A549 (cell line): ENCODE results near the gene RALGDS. TPM values are rescaled to one million over a fixed set of nuclear protein-coding genes. Genes with fewer than 3 reads are reported as not detected.

Source experiments
- ATAC-seq, 2 experiments: fragments of 200-7000 bp in 1 of 2; fragments of >200 bp in 1 of 2; cut with Nextera tagmentation in 1 of 2; cut with Tn5 transposase in 1 of 2; 3 replicates each; pipeline versions ENCODE4 v1.8.0 to v1.9.1; 2018 to 2020; ENCODE audit warnings: mild to moderate bottlenecking in 1 of 2, moderate library complexity in 1 of 2
- CTCF ChIA-PET: fragments of 300-600 bp; sonication (Branson Sonifier 250); formaldehyde crosslinking; extraction: SDS; loops from one replicate; lab custom pipeline; 2021; ENCODE audit warnings: antibody characterized with exemption, inconsistent platforms; lab: Yijun Ruan, JAX
- POLR2A ChIA-PET: fragments of 350-600 bp; formaldehyde crosslinking; extraction: SDS; loops from one replicate; lab custom pipeline; 2021; ENCODE audit warnings: antibody characterized with exemption, inconsistent platforms; lab: Yijun Ruan, JAX
- DNase-seq, 2 experiments: peaks; one replicate each; pipeline versions ENCODE4 v3.0.0 to v3.0.0-alpha.2; 2011 to 2016; ENCODE audit warnings: low read depth in 1 of 2, low spot score in 1 of 2
- FAIRE-seq: peaks from 2 replicates; lab custom pipeline; 2011; peaks lifted over from hg19 to GRCh38; lab: Jason Lieb, UNC
- H3K27ac ChIP-seq, 2 experiments: fragments of >200 bp; sonication (Bioruptor Twin); formaldehyde crosslinking; 3 replicates each; pipeline ENCODE4 v1.5.1; 2016 to 2017
- H3K4me1 ChIP-seq: fragments of >200 bp; sonication (Bioruptor Twin); formaldehyde crosslinking; 3 replicates; pipeline ENCODE4 v1.6.1; 2016
- H3K4me2 ChIP-seq: fragments of >200 bp; sonication (Bioruptor Twin); formaldehyde crosslinking; 3 replicates; pipeline ENCODE4 v1.6.1; 2016
- H3K4me3 ChIP-seq: fragments of >200 bp; sonication (Bioruptor Twin); formaldehyde crosslinking; 3 replicates; pipeline ENCODE4 v1.5.1; 2016
- H3K9me3 ChIP-seq: fragments of >200 bp; sonication (Bioruptor Twin); formaldehyde crosslinking; 3 replicates; pipeline ENCODE4 v1.6.1; 2016
- BHLHE40 ChIP-seq: IDR thresholded peaks from 2 replicates; pipeline ENCODE4 v1.6.1; 2012; ENCODE audit warnings: low read depth, low read length, inconsistent platforms
- CBX2 ChIP-seq: fragments of 200-600 bp; sonication (generic); IDR thresholded peaks from 2 replicates; pipeline ENCODE4 v1.6.1; 2016; ENCODE audit warnings: low read depth, mild to moderate bottlenecking, borderline replicate concordance
- CEBPB ChIP-seq, 2 experiments: fragments of >200 bp in 1 of 2; sonication (Bioruptor Twin) in 1 of 2; formaldehyde crosslinking in 1 of 2; IDR thresholded peaks; 2 replicates each; pipeline ENCODE4 v1.6.1; 2012 to 2016
- CHD4 ChIP-seq: fragments of 200-600 bp; sonication (generic); IDR thresholded peaks from 2 replicates; pipeline ENCODE4 v1.6.1; 2016; ENCODE audit warnings: antibody characterized with exemption, mild to moderate bottlenecking, borderline replicate concordance
- EHMT2 ChIP-seq: fragments of 200-600 bp; sonication (generic); IDR thresholded peaks from 2 replicates; pipeline ENCODE4 v1.6.1; 2016; ENCODE audit warnings: antibody characterized with exemption, low read depth, mild to moderate bottlenecking, moderate library complexity
- ELK1 ChIP-seq: fragments of 150-350 bp; IDR thresholded peaks from 2 replicates; pipeline ENCODE4 v1.6.1; 2014; ENCODE audit warnings: low read depth, mild to moderate bottlenecking, low read length
- EP300 ChIP-seq, 2 experiments: fragments of >200 bp; sonication (Bioruptor Twin); formaldehyde crosslinking; IDR thresholded peaks; 2 replicates in 1 of 2; 3 replicates in 1 of 2; pipeline ENCODE4 v1.6.1; 2016 to 2017
- ESRRA ChIP-seq: fragments of 150-350 bp; IDR thresholded peaks from 2 replicates; pipeline ENCODE4 v1.6.1; 2014; ENCODE audit warnings: mild to moderate bottlenecking, low read length, borderline replicate concordance
- FOSL2 ChIP-seq, 2 experiments: fragments of 450-650 bp in 1 of 2; fragments of >200 bp in 1 of 2; sonication (Bioruptor Twin) in 1 of 2; formaldehyde crosslinking; IDR thresholded peaks; 2 replicates each; pipeline versions ENCODE4 v1.5.0 to v1.6.1; 2016 to 2020; ENCODE audit warnings: mild to moderate bottlenecking in 1 of 2, moderate library complexity in 1 of 2
- GATA3 ChIP-seq: IDR thresholded peaks from 2 replicates; pipeline ENCODE4 v1.6.1; 2012; ENCODE audit warnings: borderline replicate concordance
- HEYL ChIP-seq: fragments of 250-450 bp; sonication (Bioruptor Pico); IDR thresholded peaks from 2 replicates; pipeline ENCODE4 v1.8.0; 2021; ENCODE audit warnings: mild to moderate bottlenecking, moderate library complexity
- HOXA7 ChIP-seq: fragments of 250-450 bp; sonication (Bioruptor Pico); IDR thresholded peaks from 2 replicates; pipeline ENCODE4 v1.5.0; 2020; ENCODE audit warnings: mild to moderate bottlenecking, moderate library complexity
- HOXB5 ChIP-seq: fragments of 250-450 bp; sonication (Bioruptor Pico); IDR thresholded peaks from 2 replicates; pipeline ENCODE4 v1.5.0; 2020; ENCODE audit warnings: mild to moderate bottlenecking, moderate library complexity
- MAFK ChIP-seq: fragments of 450-650 bp; IDR thresholded peaks from 2 replicates; pipeline ENCODE4 v1.6.1; 2014; ENCODE audit not compliant: partially characterized antibody
- PHF8 ChIP-seq: fragments of 200-600 bp; sonication (generic); IDR thresholded peaks from 2 replicates; pipeline ENCODE4 v1.6.1; 2016; ENCODE audit warnings: low read depth, mild to moderate bottlenecking, antibody characterized with exemption, moderate library complexity, borderline replicate concordance
- POLR2A ChIP-seq: IDR thresholded peaks from 2 replicates; pipeline ENCODE4 v1.6.1; 2012; ENCODE audit warnings: mild to moderate bottlenecking, low read length
- RCOR1 ChIP-seq: fragments of 150-350 bp; IDR thresholded peaks from 2 replicates; pipeline ENCODE4 v1.6.1; 2014; ENCODE audit warnings: antibody characterized with exemption, low read length, low read depth
- RFX5 ChIP-seq: fragments of 450-650 bp; IDR thresholded peaks from 2 replicates; pipeline ENCODE4 v1.7.1; 2014; ENCODE audit warnings: antibody characterized with exemption, mild to moderate bottlenecking, moderate library complexity
- SMC3 ChIP-seq: fragments of >200 bp; sonication (Bioruptor Twin); formaldehyde crosslinking; IDR thresholded peaks from 3 replicates; pipeline ENCODE4 v1.6.1; 2018; ENCODE audit warnings: inconsistent platforms
- SREBF2 ChIP-seq: fragments of 450-650 bp; IDR thresholded peaks from 2 replicates; pipeline ENCODE4 v1.6.1; 2014; ENCODE audit warnings: mild to moderate bottlenecking, moderate library complexity
- TP53 ChIP-seq: fragments of 250-450 bp; sonication (Bioruptor Pico); IDR thresholded peaks from 2 replicates; pipeline ENCODE4 v1.5.0; 2021; ENCODE audit warnings: mild to moderate bottlenecking, moderate library complexity
- ZC3H11A ChIP-seq: fragments of 450-650 bp; IDR thresholded peaks from 2 replicates; pipeline ENCODE4 v1.6.1; 2014; ENCODE audit warnings: antibody characterized with exemption, mild to moderate bottlenecking
- WGBS: methylation state at CpG from one replicate; pipeline ENCODE4 v1.1.6; 2017; ENCODE audit errors: missing lambda C conversion rate; 5-methylcytosine and 5-hydroxymethylcytosine counted together
- polyA plus RNA-seq, 4 experiments: library from polyadenylated mRNA; depleted of rRNA in 3 of 4; stranded (reverse); fragments of >200 nt; fragmentation: RNase III in 1 of 4; extraction: RNeasy Plus Mini Kit Qiagen cat#74134 plus additional on column Dnase treatment in 1 of 4; gene quantifications; 2 replicates in 3 of 4; 3 replicates in 1 of 4; pipeline ENCODE4 v1.2.3, GENCODE V29; 2011 to 2017
- TF ChIP-seq, protein P1 (sequence below): fragments of 200-600 bp; sonication (generic); IDR thresholded peaks from 2 replicates; pipeline ENCODE4 v1.6.1; 2016; ENCODE audit warnings: antibody characterized with exemption, mild to moderate bottlenecking, moderate library complexity
- TF ChIP-seq, protein P2 (sequence below): fragments of 250-450 bp; sonication (Bioruptor Pico); IDR thresholded peaks from 2 replicates; pipeline ENCODE4 v1.5.0; 2020; ENCODE audit warnings: low read depth, mild to moderate bottlenecking, moderate library complexity

Gene RALGDS
- polyA plus RNA-seq, 2 of the 4 experiments (the other 2 are of a cell fraction), result 8.9 to 12.1 TPM

GRCh38 chr9:133100506-133101355, 20.3 kb downstream of the RALGDS start:
- Histone ChIP-seq H3K27ac (no peak overlapping the region), H3K4me2 (no peak overlapping the region), H3K9me3 (peaks cover 16% of the 10 kb centered on the region; the same call in 2 of the 3 replicates), H3K4me1 (peaks cover 5% of the 10 kb centered on the region; the same call in 1 of the 3 replicates), H3K4me3 (no peak overlapping the region)
- no peak for TF ChIP-seq HOXA7 (CRISPR knock-in tag)
- no peak for TF ChIP-seq EHMT2
- TF ChIP-seq, protein P1, sequence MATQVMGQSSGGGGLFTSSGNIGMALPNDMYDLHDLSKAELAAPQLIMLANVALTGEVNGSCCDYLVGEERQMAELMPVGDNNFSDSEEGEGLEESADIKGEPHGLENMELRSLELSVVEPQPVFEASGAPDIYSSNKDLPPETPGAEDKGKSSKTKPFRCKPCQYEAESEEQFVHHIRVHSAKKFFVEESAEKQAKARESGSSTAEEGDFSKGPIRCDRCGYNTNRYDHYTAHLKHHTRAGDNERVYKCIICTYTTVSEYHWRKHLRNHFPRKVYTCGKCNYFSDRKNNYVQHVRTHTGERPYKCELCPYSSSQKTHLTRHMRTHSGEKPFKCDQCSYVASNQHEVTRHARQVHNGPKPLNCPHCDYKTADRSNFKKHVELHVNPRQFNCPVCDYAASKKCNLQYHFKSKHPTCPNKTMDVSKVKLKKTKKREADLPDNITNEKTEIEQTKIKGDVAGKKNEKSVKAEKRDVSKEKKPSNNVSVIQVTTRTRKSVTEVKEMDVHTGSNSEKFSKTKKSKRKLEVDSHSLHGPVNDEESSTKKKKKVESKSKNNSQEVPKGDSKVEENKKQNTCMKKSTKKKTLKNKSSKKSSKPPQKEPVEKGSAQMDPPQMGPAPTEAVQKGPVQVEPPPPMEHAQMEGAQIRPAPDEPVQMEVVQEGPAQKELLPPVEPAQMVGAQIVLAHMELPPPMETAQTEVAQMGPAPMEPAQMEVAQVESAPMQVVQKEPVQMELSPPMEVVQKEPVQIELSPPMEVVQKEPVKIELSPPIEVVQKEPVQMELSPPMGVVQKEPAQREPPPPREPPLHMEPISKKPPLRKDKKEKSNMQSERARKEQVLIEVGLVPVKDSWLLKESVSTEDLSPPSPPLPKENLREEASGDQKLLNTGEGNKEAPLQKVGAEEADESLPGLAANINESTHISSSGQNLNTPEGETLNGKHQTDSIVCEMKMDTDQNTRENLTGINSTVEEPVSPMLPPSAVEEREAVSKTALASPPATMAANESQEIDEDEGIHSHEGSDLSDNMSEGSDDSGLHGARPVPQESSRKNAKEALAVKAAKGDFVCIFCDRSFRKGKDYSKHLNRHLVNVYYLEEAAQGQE, result no peak
- TF ChIP-seq CEBPB (IDR thresholded peaks at IDR 0.05), result no peak
- TF ChIP-seq EP300 (IDR thresholded peaks at IDR 0.05), result no peak
- TF ChIP-seq TP53 (CRISPR knock-in tag), result no peak
- no peak for TF ChIP-seq ZC3H11A
- no peak for TF ChIP-seq RCOR1
- no peak for TF ChIP-seq RFX5
- no peak for TF ChIP-seq HOXB5 (CRISPR knock-in tag)
- TF ChIP-seq ELK1, result no peak
- TF ChIP-seq FOSL2 (IDR thresholded peaks at IDR 0.05), result no peak
- no peak for TF ChIP-seq FOSL2 (CRISPR knock-in tag; IDR thresholded peaks at IDR 0.05)
- TF ChIP-seq PHF8, result no peak
- no peak for TF ChIP-seq GATA3
- no peak for TF ChIP-seq MAFK
- TF ChIP-seq SMC3, result no peak
- TF ChIP-seq POLR2A, result no peak
- no peak for TF ChIP-seq SREBF2
- no peak for TF ChIP-seq CBX2
- no peak for TF ChIP-seq CHD4
- FAIRE-seq, result no peak
- 91% methylated on average over 13 of the region's 13 CpGs for WGBS
- POLR2A ChIA-PET, result no interaction called here
- ATAC-seq, result no peak
- CTCF ChIA-PET, result interaction anchor here (0.9 to 30.3 kb wide), 8 partner anchors 10 to 68 kb away, joined by 3 to 1284 read pairs (median 15); partner anchors contain the start of gene RALGDS
- no peak for DNase-seq

DNA sequence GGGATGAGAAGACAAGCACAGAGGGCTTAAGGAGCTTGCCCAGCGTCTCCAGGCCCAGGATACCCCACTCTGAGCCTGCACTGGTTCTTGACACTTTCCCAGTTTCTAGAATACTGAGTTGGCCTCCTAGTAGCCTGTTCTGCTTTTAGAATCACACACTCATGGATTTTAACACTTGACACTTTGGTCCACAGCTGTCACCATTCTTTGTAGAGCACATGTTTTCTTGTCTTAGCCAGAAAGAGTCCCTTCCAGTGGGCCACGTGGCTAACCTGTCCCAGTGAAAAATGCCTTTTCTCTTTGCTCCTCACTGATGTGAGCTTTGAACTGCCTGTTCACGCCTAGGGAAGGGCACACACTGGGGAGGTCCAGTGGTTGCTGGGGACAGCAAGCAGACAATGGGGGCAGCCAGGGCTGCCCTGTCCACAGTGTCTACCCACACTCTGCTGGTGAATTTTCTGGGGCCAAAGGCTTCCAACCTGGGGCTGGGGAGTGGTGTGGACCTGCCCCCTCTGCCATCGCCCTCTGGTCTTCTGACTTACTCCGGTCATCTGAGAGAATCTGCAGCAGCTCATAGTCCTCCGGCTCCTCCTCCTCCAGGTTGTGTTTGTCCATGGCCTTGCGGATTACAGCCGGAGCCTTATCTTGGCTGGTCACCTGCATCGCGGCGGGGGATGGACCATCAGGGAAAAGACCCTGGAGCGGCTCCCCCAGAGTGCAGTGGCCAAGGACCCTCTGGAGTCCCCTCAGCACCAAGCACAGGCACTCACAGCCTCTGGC, 21.1 kb downstream of the RALGDS start:
- Histone ChIP-seq H3K4me2 (no peak overlapping the region), H3K27ac (no peak overlapping the region), H3K9me3 (peaks cover 23% of the 10 kb centered on the region), H3K4me1 (peaks cover 5% of the 10 kb centered on the region; the same call in 1 of the 3 replicates), H3K4me3 (no peak overlapping the region)
- WGBS, result 87% methylated on average over 12 of the region's 12 CpGs
- POLR2A ChIA-PET, result no interaction called here
- TF ChIP-seq BHLHE40 (no peak), ESRRA (no peak), HEYL (CRISPR knock-in tag) (no peak), ZC3H11A (no peak)
- TF ChIP-seq, protein P2, sequence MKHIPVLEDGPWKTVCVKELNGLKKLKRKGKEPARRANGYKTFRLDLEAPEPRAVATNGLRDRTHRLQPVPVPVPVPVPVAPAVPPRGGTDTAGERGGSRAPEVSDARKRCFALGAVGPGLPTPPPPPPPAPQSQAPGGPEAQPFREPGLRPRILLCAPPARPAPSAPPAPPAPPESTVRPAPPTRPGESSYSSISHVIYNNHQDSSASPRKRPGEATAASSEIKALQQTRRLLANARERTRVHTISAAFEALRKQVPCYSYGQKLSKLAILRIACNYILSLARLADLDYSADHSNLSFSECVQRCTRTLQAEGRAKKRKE (CRISPR knock-in tag), result no peak
- ATAC-seq (no peak), DNase-seq (no peak), FAIRE-seq (no peak)
- CTCF ChIA-PET, result interaction anchor here (0.7 to 30.3 kb wide), 8 partner anchors 9 to 387 kb away, joined by 3 to 1284 read pairs (median 6); partner anchors contain the start of gene RALGDS
